LHCN-M2 (cell line): ENCODE measurements around the gene PRR23E. TPM values are rescaled to one million over a fixed set of nuclear protein-coding genes. Genes with fewer than 3 reads are reported as not detected.

Source experiments
- DNase-seq: peaks from one replicate; pipeline ENCODE4 v3.0.0-alpha.2; 2012; ENCODE audit warnings: low read depth
- total RNA-seq: library from RNA; depleted of rRNA; stranded (reverse); fragments of >200 nt; gene quantifications from 2 replicates; pipeline ENCODE4 v1.2.3, GENCODE V29; 2014

The PRR23E gene
- total RNA-seq, 1 experiment from 2014 or later: not detected

DNA sequence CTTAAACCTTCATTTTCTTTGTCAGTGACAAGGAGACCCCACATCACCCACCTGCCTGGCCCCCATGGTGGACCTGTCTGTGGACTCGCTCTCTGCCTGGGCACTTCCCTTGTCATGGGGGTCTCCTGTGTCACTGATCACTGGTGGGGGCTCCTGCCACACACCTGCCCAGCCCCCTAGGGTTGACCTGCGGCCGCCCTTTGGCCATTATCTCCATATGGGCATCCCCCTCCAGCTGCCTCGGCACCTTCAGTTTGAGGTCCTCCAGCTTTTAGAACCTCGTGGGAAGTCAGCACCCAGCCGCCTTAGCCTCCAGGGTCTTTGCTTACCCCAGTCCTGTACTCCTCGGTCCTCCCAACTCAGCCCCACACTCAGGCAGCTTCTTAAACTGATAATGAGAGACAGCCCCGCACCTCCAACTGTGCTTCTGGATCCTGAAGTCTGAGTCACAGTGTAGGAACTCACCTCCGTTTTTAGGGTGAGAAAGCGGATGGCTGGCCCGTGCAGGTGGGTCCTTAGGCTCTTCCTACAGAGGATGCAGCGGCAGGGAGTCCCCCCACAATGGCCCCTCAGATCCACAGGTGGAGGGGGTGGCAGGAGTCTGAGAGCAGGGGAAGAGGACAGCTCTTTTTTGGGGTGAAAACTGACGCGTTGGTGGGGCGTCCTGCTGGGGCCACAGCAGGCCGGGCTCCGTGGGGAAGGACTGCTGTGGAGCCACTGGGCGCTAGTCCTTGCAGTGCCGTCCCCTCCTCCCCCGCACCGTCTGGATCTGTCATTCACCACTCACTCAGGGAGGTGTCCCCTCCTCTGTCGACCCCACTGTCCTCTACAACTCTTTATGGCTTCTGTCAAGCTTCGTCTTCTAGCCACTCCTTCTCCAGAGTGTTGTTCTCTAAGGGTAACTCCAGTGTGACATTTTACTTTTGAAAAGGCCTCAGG lies 8.7 kb upstream of the PRR23E start:
- DNase-seq: no peak

DNA sequence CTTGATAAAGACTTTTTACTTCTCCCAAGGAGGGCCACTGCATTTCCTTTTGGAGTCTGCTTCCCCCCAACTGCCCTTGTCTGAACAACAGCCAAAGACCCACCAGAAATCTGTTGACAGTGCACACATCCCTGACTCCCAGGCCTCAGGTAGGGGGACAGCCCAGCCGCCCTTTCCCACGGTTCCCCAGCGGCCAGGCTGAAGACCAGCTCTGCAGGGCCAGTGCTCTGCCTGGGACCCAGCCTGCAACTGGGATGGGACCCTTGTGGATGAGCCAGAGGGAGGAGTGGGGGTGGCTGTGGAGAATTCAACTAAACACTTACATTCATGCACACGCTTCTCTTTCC lies 8.1 kb upstream of the PRR23E start:
- no peak for DNase-seq

GRCh38 chr3:127185268-127185667 lies 7.7 kb upstream of the PRR23E start:
- no peak for DNase-seq

GRCh38 chr3:127185962-127186674 lies 6.8 kb upstream of the PRR23E start:
- no peak for DNase-seq

- no peak for DNase-seq
Observed at GRCh38 chr3:127187316-127187715, 5.6 kb upstream of the PRR23E start.

DNA sequence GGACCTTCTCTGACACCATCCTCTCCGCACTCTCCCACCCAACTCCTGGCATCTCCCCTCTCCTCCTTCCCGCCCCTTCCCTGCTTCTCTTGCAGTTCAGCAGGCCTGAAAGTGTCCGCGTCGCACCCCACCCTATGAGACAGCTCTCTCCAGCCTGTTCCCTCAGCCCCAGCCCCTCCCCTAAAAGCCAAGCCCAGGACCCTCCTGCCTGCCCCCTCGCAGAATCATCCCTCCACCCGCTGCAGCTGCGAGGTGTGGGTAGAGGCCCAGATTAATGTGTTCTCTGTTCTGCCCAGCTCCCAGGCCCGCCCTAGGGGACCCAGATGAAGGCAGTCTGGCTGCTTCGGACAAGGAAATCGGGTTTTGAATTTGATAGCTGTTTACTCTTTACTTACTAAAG lies 410 bp downstream of the PRR23E start:
- no peak for DNase-seq

DNA sequence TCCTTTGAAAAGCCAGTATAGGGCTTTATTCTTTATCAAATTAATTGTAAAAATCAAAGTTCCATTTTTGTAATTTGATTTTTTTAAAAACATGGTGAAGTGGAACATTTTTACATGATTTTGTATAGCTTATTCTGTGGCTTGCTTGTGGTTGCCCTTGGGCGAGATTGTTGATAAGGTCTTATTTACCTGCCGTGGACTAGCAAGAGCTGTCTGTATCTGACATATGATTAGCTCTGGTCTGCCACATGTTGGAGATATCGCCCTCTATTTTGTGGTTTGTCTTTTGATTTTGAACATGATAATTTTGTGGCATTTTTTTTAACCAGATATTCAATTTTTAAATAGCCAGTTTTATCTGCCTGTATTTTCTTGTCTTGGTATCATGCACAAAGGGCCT lies 844 bp downstream of the PRR23E start:
- no peak for DNase-seq

- no peak for DNase-seq
Observed at GRCh38 chr3:127194601-127195187, 1.8 kb downstream of the PRR23E start.

DNA sequence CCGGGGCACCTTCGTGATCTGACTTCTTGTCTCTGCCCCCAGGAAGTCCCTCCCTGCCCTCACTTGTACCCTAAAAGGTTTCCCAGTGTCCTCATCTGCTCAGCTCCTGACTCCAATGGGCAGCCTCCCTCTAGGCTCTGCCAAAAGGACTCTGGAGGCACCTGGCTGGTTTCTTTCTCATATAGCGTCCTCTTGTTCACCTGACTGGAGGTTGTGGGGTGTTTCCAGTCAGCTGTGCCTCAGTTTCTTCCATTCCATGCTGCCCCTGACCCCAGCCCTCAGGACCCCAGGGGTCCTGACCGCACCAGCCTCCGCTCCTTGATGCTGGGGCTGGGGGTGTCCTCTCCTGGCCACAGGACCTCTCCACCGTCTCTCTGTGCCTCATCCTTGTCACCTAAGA lies 2.5 kb downstream of the PRR23E start:
- no peak for DNase-seq

DNA sequence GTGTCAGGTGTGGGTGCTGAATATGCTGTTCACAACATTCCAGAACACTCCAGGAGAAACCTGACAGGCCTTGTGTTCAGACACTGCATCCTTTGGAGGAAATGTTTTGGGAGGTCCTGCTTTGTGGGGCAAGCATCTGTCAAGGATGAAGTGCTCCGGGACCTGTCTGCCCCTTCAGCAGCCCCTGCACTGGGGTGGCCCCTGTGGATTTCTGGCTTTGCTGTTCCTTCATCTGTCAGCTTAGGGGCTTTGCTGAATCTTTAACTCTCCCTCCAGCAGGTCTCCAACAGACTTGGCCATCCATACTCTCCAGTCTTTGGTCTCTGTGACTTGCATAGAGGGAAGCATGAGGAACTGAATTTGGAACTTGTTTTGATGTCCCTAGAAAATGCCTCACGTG lies 3.1 kb downstream of the PRR23E start:
- no peak for DNase-seq

- DNase-seq: no peak
Observed at GRCh38 chr3:127196466-127197299, 3.8 kb downstream of the PRR23E start.

DNA sequence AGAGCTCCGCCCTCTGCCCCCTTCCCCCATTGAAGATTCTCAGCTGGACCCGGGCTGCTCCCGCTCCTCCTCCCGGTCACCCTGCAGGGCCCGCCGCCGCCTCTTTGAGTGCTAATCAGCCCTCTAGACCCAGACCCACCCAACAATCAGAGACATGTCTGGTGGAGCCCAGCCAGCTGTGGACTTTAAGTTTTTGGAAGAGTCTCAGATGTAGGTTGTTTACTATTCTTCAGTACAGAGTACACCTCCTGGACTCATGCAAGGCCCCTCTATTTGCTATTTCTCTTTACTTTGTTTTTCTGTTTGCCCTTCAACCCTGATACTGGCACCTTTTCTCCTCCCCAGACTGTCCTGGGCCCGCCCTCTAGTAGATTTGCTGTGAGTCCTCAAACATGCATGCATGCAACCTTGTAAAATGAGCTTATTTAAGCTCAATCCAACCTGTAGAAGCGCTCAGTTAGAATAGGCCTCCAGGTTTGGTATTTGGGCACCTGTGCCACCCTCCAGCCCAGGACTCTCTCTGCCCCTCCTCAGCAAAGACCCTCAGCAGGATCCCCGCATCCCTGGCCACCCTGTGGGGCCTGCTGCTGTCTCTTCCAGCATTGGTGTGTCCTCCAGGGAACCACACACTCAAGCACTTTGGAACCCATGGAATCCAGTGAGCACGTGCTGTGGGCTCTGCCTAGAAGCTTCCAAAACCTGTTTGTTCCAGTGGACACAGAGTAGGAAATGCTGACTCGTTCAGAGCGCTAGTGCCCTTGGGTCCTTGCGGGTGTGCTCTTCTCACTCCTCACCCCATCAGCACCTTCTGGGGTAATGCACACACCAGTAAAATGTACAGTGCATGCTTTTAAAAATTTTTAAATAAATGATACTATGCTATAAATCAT lies 4.6 kb downstream of the PRR23E start:
- DNase-seq: no peak

DNA sequence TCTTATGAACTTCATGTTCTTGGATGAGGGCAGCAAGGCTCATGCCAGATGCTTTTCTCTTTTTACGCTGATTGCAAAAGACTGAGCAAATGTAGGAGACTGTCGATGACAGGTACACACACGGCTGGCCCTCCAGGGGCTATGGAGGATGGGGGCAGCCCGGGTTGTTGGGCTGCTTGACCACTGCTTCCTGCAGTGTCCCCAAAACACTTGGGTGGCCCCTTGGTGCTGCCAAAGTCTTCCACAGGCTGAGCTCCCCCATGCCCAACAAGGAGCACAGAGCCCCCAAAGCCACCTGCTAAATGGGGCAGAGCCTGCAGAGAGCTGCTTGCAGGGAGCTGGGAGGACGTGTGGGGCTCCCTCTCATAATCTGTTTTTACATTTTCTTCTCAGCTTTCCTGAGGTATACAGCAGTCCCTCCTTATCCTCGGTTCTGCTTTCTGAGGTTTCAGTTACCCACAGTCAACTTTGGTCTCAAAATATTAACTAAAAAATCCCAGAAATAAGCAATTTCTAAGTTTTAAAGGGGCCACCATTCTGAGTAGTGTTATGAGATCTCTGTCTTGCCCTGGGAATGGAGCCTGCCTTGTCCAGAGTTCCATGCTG lies 7.3 kb downstream of the PRR23E start:
- DNase-seq: no peak

DNA sequence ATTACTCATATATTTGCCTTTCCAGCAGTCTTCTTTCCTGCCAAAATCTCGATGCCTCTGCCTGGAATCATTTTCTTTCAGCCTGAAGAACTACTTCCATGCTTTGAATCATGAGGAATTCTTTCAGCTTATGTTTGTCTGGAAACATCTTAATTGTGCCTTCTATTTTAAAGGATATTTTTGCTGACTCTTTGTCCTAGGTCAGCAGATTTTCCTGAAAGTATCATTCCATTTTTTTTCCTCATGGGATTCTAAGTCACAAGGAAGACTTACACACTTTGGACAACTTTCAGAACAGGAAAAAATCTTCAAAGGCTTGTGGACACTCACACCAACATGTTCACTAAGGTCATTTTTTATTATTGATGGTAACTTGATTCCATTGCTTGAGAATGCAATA lies 10.1 kb downstream of the PRR23E start:
- no peak for DNase-seq

DNA sequence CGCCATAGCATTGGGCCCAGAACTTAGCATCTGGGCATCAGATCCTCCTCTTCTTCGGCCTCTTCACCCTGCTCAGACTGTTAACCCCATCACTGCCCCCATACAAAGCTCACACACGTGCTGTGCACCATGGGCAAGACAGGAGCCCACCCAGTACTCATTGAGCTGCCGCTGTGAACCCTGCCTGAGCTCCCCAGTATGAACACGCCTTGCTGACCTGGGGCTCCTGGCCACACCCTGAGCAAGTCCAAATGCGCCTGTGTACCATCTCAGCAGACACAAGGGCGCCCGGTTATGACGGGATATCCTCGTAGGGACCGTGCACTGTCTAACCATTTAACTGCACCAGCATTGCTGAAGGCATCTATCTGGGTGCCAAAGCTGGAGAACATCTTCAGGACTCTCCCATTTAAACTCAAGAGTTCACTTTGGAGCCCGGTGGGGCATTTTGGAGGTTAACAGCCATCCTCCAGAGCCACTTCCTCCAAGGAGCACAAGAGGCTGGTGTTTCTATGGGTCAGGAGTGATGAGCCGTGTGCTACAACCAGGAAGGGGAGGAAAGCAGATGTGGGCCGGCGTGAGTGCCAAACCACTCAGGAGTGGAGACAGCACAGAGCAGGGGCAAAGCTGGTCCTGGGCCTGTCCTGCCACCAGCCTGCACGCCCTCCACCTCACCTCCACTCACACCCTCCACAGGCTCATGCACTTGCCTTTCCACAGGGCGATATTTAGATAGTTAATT lies 12.1 kb downstream of the PRR23E start:
- no peak for DNase-seq

DNA sequence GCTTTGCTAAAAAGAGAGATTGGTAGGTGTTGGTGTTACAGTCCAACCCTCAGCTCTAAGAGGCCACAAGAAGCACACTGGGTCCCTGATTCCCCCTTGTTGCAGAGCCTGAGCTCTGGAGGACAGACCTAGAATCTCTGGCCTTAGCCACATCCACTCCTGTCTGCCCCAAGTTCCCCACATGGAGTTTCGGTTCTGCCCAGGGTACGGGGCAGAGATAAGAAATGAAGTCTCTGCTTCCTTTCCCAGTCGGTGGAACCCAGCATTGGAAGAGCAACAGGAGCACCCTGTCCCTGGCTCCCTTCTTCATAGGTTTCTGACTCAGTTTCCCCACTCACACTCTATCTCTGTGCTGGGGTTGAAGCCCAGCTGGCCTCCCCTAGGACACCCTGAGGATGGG lies 13.2 kb downstream of the PRR23E start:
- DNase-seq: no peak

- no peak for DNase-seq
Observed at GRCh38 chr3:127206611-127207516, 13.9 kb downstream of the PRR23E start.

GRCh38 chr3:127207727-127208482 lies 15.0 kb downstream of the PRR23E start:
- no peak for DNase-seq
